ENCODE results near the gene GRM8. TPM values are rescaled to one million over a fixed set of nuclear protein-coding genes. Genes with fewer than 3 reads are reported as not detected.

GRM8 gene
- total and polyA plus RNA-seq, 2 donors: 0.48 to 2.1 TPM

DNA sequence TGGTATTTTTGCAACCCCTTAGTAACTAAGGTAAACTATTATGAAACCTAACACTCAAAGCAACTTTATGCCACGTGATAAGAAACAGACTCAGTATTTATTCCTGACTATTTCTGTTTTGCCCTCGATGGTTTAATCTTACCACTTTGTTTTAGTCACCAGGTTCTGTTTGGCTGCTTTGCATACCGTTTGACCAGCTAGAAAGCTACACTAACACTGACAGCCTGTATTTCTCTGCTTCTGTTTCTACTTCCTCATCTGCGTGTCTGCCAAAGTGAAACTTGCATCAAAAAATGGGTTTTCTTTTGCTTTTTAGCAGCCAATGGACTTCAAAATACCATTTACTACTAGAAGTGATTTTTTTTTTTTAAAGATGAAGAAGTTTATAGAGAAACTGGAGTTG lies 802.5 kb downstream of the GRM8 start:
- H3K36me3 ChIP-seq (ENCODE audit: insufficient read depth): no peaks in the 10 kb centered on the region
- H3K4me1 ChIP-seq (ENCODE audit: insufficient read depth): no peaks in the 10 kb centered on the region
- H3K4me3 ChIP-seq (ENCODE audit: low read depth, low read length): no peak overlapping the region
- 21% methylated on average over 4 of the region's 4 CpGs for WGBS
- DNase-seq (ENCODE audit: extremely low spot score): no peak
- H3K27ac ChIP-seq (ENCODE audit: low read depth): no peak overlapping the region

DNA sequence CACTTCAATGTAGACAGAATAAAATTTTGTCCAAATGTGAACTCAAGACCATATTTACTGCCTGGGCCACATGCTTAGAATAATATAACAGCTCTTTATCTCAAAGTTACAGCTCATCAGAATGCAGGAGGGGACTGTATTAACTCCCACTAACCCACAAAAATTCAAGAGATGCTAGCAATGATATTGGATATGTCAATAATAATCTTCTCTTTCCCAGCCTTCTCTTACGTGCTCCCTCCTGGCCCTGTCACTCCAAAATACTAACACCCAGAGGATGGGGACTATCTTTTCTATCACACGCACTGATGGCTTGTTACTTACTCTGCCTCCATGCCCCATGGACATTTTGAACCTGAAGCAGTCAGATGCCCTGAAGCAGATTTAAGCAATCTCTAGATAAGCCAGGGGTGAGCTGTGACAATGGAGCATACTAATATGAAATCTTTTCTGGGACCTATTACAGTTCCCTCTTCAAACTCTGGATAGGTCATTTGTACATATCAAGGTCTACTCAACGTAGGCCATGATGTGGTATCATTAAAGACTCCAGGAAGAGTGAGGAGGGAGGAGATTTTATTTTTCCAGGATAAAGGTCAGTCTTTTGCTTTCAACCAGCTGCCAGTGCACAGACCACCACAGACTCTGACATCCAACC lies 803.0 kb downstream of the GRM8 start:
- DNase-seq (ENCODE audit: extremely low spot score): no peak
- Histone ChIP-seq H3K27ac (ENCODE audit: low read depth) (no peak overlapping the region), H3K4me1 (ENCODE audit: insufficient read depth) (no peaks in the 10 kb centered on the region), H3K36me3 (ENCODE audit: insufficient read depth) (no peaks in the 10 kb centered on the region), H3K4me3 (ENCODE audit: low read depth, low read length) (no peak overlapping the region)
- WGBS: 53% methylated on average over 3 of the region's 3 CpGs

DNA sequence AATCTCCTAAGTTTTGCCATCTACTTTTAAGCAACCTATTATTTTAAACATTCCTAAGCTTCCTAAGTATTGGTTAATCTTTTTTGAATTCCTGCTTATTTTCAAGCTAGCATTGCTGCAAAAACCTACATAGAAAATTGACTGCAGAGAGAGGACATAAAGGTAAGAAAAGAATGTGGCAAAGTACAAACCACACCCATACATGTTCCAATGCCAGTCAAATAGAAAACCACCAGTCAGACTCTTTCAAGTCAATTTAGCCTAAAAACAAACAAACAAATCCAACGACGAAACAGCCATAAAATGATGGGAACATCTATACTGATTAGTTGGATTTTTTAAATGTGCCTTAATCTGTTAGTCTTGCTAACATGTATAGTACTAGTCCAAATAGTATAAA lies 804.8 kb downstream of the GRM8 start:
- no peak overlapping the region for H3K27ac ChIP-seq (ENCODE audit: low read depth)
- H3K36me3 ChIP-seq (ENCODE audit: insufficient read depth): no peaks in the 10 kb centered on the region
- 41% methylated on average over 2 of the region's 2 CpGs for WGBS
- H3K4me3 ChIP-seq (ENCODE audit: low read depth, low read length): no peak overlapping the region
- no peak for DNase-seq (ENCODE audit: extremely low spot score)
- no peaks in the 10 kb centered on the region for H3K4me1 ChIP-seq (ENCODE audit: insufficient read depth)

- no peaks in the 10 kb centered on the region for H3K4me1 ChIP-seq (ENCODE audit: insufficient read depth)
- no peak overlapping the region for H3K4me3 ChIP-seq (ENCODE audit: low read depth, low read length)
- H3K36me3 ChIP-seq (ENCODE audit: insufficient read depth): no peaks in the 10 kb centered on the region
- no peak for DNase-seq (ENCODE audit: extremely low spot score)
- WGBS: 88% methylated on average over 6 of the region's 6 CpGs
- H3K27ac ChIP-seq (ENCODE audit: low read depth): no peak overlapping the region
These were observed 806.8 kb downstream of the GRM8 start for GRCh38 chr7:126445991-126446390.

GRCh38 chr7:126443951-126444350 lies 808.8 kb downstream of the GRM8 start:
- Histone ChIP-seq H3K36me3 (ENCODE audit: insufficient read depth) (no peaks in the 10 kb centered on the region), H3K4me3 (ENCODE audit: low read depth, low read length) (no peak overlapping the region), H3K4me1 (ENCODE audit: insufficient read depth) (no peaks in the 10 kb centered on the region), H3K27ac (ENCODE audit: low read depth) (no peak overlapping the region)
- 94% methylated on average over 1 of the region's 1 CpG for WGBS
- no peak for DNase-seq (ENCODE audit: extremely low spot score)

- 84% methylated on average over 3 of the region's 3 CpGs for WGBS
- Histone ChIP-seq H3K27ac (ENCODE audit: low read depth) (no peak overlapping the region), H3K4me1 (ENCODE audit: insufficient read depth) (no peaks in the 10 kb centered on the region), H3K4me3 (ENCODE audit: low read depth, low read length) (no peak overlapping the region), H3K36me3 (ENCODE audit: insufficient read depth) (no peaks in the 10 kb centered on the region)
- no peak for DNase-seq (ENCODE audit: extremely low spot score)
These were observed 809.8 kb downstream of the GRM8 start for GRCh38 chr7:126442908-126443307.

DNA sequence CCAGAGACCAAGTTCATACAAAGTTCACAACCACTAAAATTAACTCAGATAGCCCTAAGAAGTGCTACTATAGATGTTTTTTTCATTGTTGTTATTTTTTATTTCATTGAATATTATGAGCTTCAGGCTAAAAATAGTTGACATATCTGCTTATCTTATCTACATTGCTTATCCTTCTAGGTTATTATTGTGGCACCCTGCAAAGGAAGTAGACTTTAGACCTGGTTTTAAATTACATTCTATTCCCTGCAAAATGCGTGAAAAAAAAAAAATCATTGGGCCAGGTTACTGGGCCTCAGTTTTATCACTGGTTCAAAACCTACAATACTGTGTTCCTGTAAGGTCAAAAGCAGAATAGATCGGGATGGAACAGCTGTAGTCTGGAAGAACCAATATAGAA lies 811.0 kb downstream of the GRM8 start:
- 79% methylated on average over 2 of the region's 2 CpGs for WGBS
- no peak for DNase-seq (ENCODE audit: extremely low spot score)
- H3K4me1 ChIP-seq (ENCODE audit: insufficient read depth): no peaks in the 10 kb centered on the region

DNA sequence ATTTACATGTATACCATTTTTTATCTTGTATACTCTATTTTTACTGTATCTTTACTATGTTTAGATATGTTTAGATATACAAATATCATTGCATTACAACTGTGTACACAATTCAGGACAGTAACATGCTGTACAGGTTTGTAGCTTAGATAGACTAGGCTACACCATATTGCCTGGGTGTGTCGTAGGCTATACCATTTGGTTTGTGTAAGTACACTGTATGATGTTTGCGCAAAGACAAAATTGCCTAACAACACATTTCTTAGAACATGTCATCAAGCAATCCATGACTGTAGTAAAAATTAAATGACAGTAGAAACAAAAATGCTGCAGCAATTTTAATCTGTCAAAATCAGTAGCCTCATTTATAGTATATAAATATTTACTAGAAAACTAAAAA lies 812.2 kb downstream of the GRM8 start:
- Histone ChIP-seq H3K4me3 (ENCODE audit: low read depth, low read length) (no peak overlapping the region), H3K36me3 (ENCODE audit: insufficient read depth) (no peaks in the 10 kb centered on the region), H3K4me1 (ENCODE audit: insufficient read depth) (no peaks in the 10 kb centered on the region), H3K27ac (ENCODE audit: low read depth) (no peak overlapping the region)
- no peak for DNase-seq (ENCODE audit: extremely low spot score)
- WGBS: 69% methylated on average over 2 of the region's 2 CpGs

More for the DNA sequence above, 811.0 kb downstream of the GRM8 start:
- Histone ChIP-seq H3K27ac (ENCODE audit: low read depth) (no peak overlapping the region), H3K4me3 (ENCODE audit: low read depth, low read length) (no peak overlapping the region), H3K36me3 (ENCODE audit: insufficient read depth) (no peaks in the 10 kb centered on the region)

DNA sequence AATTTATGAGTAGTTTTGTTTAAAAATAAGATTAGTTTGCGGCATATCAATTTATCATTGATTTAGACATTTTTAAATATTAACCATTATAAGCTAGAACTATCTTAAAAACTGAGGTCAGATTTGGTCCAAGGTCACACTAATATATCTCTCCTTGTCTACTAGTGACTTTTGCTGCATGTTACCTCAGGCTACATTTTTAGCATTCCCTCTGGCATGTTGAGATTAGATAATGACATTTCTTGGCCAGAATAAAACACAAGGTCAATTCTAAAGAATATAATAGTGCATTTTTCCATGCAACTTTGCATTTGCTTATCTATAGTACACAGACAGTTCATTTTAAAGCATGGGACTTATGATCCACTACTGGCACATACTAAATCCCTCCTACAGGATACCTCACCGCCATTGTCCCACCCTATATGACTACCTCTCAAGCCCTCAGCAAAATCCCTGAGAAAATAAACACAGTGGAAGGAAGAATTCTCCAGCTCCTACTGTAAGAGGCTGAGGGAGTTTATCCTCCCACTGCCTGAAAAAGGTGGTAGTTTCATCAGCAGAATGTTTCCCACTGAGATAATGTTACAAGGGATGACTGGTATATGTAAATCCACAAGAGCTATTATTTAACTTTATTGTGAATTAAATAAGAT lies 816.4 kb downstream of the GRM8 start:
- no peak for DNase-seq (ENCODE audit: extremely low spot score)
- no peak overlapping the region for H3K27ac ChIP-seq (ENCODE audit: low read depth)
- WGBS: 33% methylated on average over 2 of the region's 2 CpGs
- no peaks in the 10 kb centered on the region for H3K4me1 ChIP-seq (ENCODE audit: insufficient read depth)
- no peak overlapping the region for H3K4me3 ChIP-seq (ENCODE audit: low read depth, low read length)
- H3K36me3 ChIP-seq (ENCODE audit: insufficient read depth): no peaks in the 10 kb centered on the region

- Histone ChIP-seq H3K36me3 (ENCODE audit: insufficient read depth) (no peaks in the 10 kb centered on the region), H3K27ac (ENCODE audit: low read depth) (no peak overlapping the region), H3K4me3 (ENCODE audit: low read depth, low read length) (no peak overlapping the region), H3K4me1 (ENCODE audit: insufficient read depth) (no peaks in the 10 kb centered on the region)
- no peak for DNase-seq (ENCODE audit: extremely low spot score)
- WGBS: 100% methylated on average over 1 of the region's 1 CpG
These were observed 826.1 kb downstream of the GRM8 start for GRCh38 chr7:126426652-126427051.

- Histone ChIP-seq H3K27ac (ENCODE audit: low read depth) (no peak overlapping the region), H3K36me3 (ENCODE audit: insufficient read depth) (no peaks in the 10 kb centered on the region), H3K4me3 (ENCODE audit: low read depth, low read length) (no peak overlapping the region), H3K4me1 (ENCODE audit: insufficient read depth) (no peaks in the 10 kb centered on the region)
- DNase-seq (ENCODE audit: extremely low spot score): no peak
- WGBS: 82% methylated on average over 1 of the region's 1 CpG
These were observed 827.8 kb downstream of the GRM8 start for GRCh38 chr7:126424985-126425384.

GRCh38 chr7:126419047-126419446 lies 833.7 kb downstream of the GRM8 start:
- Histone ChIP-seq H3K4me3 (ENCODE audit: low read depth, low read length) (no peak overlapping the region), H3K27ac (ENCODE audit: low read depth) (no peak overlapping the region), H3K4me1 (ENCODE audit: insufficient read depth) (no peaks in the 10 kb centered on the region), H3K36me3 (ENCODE audit: insufficient read depth) (no peaks in the 10 kb centered on the region)
- WGBS: 81% methylated on average over 4 of the region's 4 CpGs
- no peak for DNase-seq (ENCODE audit: extremely low spot score)

DNA sequence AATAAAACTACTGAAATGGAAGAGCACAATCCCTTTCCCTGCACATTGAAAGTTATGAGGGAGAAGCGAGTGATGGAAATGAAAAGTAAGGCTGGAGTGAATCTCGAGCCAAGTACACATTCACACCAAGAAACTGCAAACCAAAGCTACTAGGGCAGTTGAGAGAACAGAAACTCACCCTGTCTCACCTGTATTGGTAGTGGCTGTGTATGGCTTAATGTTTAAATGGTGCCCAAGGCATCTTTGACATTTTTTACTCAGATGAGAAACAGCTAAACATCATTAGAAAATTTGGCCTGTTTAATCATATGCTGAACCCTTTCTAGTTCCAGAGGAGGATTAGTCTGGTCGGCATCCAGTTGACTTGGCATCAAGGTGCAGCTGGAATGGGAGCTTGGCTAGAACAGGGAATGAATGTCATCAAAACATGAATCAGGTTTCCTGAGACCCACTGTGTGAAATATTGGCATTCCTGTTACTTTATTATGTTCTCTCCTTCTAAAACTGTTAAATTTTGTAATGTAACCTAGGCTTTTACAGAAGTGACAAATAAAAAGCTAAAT lies 840.8 kb downstream of the GRM8 start:
- Histone ChIP-seq H3K4me1 (ENCODE audit: insufficient read depth) (no peaks in the 10 kb centered on the region), H3K36me3 (ENCODE audit: insufficient read depth) (no peaks in the 10 kb centered on the region), H3K27ac (ENCODE audit: low read depth) (no peak overlapping the region), H3K4me3 (ENCODE audit: low read depth, low read length) (no peak overlapping the region)
- no peak for DNase-seq (ENCODE audit: extremely low spot score)
- WGBS: 48% methylated on average over 3 of the region's 3 CpGs

GRCh38 chr7:126411032-126411820 lies 841.5 kb downstream of the GRM8 start:
- no peak for DNase-seq (ENCODE audit: extremely low spot score)
- Histone ChIP-seq H3K4me3 (ENCODE audit: low read depth, low read length) (no peak overlapping the region), H3K27ac (ENCODE audit: low read depth) (no peak overlapping the region), H3K36me3 (ENCODE audit: insufficient read depth) (no peaks in the 10 kb centered on the region), H3K4me1 (ENCODE audit: insufficient read depth) (no peaks in the 10 kb centered on the region)
- 61% methylated on average over 3 of the region's 3 CpGs for WGBS

Measured in urinary bladder (tissue), 4 donors.